Central memory CD4-positive, alpha-beta T cell (primary cell): ENCODE results near the gene CHI3L1.
"Not testable (repeated sequence)": the region's sequence is repeated elsewhere in the genome, so short reads cannot be mapped to it uniquely, and the experiment has no call there.

Experiments
- DNase-seq: peaks from one replicate; pipeline ENCODE4 v3.0.0; 2022
- total RNA-seq, 3 experiments: gene quantifications; one replicate each; lab custom pipeline; 2026; lab: John Stamatoyannopoulos, UW

Gene CHI3L1
- 0 reads per million in 3 experiments for total RNA-seq

DNA sequence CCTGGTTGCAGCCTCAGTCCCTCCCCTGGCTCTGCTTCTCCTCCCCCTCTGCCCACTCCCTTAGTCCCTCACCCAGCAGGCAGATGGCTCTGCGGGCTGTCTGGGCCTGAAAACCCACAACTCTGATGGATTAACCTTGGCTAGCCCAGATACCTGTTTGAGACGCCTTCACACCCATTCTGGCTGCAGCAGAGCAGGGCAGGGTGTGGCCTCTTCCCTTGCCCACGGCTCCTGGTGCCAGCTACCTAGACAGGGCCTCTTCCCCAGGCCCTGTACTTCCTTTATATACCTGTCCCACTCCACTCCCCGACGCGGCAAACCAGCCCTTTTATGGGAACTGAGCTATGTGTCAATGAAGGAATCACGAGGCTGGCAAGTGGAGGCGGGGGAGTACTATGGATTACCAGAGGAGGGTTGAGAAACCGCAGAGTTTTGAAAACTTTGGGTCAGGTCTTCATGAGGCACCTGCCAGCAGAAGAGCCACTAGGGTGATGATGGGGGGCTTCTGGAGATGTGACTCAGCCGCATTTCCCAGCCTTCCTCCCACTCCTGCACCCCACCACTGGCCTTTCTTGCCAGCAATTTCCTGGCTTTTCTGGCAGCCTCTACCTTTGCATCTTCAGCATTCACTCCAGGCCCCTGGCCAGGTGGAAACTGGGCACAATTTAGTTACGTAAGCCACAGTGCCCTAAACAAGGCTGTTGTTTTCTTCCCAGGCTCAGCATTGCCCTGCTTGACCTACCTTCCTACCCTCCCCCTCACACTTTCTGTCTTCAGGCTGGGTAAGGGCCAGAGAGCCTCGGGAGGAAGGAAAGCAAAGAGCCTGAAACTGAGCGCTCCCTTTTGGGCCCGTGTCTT is at the start of gene CHI3L1:
TSS of gene CHI3L1 (minus strand) at position 259 of the 858 bp plus-strand sequence. CDS start at position 178, 81 bp downstream.
- DNase-seq = no peak

DNA sequence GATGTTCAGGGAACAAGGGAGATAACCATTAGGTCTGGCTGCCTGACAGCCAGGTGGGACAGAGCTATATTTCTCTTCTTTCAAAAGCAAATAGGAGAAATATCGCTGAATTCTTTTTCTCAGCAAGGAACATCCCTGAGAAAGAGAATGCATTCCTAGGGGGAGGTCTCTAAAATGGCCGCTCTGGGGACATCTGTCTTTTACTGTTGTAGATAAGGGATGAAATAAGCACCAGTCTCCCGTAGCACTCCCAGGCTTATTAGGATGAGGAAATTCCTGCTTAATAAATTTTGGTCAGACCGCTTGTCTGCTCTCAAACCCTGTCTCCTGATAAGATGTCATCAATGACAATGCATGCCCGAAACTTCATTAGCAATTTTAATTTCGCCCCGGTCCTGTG is 48.4 kb upstream of the CHI3L1 start:
- not testable (repeated sequence) for DNase-seq

DNA sequence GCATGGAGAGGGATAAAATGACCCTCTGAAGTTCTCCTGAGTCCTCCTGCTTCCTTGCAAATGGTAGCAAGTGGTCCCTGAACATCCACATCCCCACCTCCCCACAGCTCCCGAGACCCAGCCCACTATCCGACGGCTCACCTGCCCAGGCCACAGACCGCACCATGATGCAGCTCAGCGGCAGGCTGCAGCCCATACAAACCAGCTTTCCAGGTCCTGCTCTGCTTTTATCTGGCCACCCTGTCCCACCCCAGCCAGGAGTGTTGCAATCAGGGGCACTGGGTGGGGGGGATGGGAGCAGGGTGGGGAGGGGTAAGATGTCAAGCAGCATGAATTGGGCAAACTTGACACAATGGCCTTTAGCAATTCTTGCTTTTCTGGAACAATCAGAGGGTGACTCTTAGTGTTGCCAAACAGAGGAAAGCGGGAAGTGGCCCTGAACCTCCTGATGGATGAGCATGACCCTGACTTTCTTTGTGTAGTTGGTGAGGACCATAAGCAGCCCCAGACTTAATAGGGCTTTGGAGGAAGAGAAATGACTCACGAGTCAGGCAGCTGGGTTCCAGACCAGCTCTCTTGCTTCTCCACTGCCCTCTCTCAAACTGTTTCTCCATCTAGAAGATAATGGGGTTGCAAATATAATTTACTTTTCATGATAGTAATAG is 43.1 kb upstream of the CHI3L1 start, which contains the start of gene CHIT1:
TSS of gene CHIT1 (minus strand) at position 203 of the 665 bp plus-strand sequence. CDS start at position 166, 37 bp downstream.
- DNase-seq = no peak

DNA sequence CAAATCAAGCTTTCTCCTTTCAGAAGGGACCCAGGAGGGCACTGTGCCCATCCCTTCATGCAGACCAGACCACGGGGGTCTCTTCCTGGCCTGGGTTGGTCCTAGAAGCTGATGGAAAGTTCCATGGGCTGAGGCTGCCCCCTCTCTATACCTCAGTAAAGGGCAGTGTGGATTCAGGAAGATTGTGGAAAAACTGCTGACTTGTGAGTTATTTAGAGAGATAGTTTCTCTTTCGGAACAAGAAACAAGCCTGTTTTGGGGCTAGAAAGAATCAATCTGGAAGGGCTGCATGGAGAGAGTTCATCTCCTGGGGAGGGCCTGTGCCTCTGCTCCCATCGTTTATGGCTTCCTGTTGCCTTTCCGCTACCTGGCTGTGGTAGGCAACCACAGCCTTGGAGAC is 42.2 kb upstream of the CHI3L1 start:
- no peak for DNase-seq

DNA sequence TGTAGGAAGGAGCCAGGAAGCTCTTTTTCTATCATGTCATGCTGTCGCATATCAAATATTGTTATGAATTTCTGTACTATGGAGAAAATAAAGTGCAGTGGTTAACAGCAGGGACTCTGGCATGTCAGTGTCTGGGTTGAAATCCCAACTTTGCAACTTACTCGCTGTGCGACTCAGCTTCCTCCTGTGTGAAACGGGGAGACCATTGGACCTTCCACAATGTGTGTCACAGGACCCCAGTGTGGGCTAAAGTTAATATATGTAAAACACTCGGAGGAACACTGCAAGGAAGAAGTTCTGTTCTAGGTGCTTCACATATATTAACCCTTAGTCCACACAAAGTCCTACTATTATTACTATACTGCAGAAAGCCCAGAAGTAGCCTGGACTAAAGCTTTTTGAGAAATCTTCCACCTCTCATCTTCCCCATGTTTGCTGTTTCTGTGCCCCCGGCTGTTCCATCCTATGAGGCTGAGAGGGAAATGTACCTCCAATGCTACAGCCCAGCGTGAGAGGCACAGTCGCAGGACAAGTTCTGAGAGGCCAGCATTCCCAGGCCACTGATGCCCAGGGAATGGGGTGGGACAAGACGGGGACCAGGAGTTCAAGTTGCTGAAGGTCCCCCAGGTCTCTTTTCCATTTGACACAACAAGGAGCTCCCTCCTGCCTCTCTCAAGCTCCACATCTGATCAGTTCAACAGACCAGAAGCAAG is 41.0 kb upstream of the CHI3L1 start:
- no peak for DNase-seq

DNA sequence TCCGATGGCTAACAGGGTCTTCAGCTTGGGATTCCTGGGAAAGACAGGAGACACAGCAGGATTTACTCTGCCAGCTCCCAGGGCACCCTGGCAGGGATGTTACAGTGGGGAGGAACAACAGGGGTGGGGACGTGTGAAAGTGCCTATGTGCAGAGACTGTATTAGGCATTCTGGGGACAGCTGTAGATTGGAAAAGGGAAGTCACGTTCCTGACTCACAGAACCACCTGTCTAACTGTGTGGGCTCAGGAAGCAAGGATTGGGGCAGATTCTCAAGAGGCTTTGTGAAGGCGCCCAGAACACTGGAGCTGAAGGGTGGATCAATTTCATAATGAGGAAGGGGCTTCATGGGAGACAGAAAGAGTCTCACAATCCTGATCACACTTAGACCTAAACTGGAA is 38.6 kb upstream of the CHI3L1 start:
- no peak for DNase-seq

DNA sequence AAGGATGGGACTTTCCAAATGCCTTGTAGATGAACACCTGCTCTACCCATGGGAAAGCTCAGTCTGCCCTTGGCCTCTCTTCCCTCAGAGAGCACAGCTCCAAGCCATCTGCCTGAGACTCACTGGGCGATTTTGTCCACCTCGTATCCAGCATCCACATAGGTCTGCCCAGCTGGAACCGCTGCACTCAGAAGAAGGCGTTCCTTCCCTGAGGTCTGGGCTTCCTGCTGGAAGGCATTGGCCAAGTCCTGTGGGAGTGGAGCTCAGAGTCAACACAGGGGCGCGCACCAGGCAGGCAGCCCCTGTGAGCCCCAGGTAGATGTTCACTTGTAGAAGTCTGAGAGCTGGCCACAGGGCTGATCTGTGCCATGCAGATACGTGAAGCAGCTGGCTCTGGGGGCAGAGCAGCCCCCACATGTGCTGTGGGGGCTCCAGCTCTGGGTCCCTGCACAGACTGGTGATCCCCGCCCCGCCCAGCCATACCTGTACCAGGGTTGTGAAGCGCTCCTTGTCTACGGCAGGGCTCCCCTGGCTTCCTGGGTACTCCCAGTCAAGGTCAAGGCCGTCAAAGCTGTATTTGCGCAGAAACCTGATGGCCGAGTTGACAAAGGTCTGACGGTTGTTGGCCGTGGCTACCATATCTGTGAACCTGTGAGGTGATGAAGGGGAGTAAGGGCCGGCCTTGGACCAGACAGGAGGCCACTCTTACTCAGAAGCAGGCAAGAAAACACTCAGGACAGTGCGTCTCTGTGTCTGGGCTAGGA is 36.7 kb upstream of the CHI3L1 start:
- DNase-seq = no peak

DNA sequence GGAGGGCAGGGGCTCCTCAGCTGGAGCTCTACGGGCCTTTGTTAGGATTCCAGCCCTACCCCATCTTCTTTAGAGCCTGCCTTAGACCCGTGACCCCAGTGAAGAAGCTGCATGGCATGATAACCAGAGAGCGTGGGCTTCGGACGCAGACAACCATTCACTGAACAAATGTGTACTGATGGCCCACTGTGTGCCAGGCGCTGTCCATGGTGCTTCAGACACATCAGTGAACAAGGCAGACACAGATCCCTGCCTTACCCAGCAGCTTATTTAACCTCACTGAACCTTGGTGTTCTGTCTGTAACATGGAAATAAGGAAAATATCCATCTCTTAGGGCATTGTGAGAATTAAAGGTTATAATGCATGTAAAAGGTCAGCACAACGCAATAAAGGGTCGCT is 33.4 kb upstream of the CHI3L1 start:
- no peak for DNase-seq

DNA sequence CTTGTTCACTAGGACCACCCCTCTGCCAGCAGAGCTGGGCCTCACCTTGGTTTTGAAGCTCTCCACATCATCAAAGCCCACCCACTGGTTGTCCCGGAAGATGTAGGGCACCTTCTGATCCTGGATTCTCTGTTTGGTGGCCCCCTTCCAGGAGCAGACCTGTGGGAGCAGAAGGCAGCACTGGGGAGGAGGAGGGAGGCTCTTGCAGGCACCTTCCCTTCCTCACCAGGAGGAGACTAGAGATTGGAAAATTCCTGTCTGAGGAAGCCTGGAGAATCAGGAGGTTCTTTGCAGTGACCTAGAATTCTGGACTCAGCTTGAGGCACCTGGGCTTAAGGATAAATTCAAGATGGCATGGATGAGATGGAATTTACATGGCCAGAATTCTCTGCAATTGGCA is 32.7 kb upstream of the CHI3L1 start:
- DNase-seq = no peak

DNA sequence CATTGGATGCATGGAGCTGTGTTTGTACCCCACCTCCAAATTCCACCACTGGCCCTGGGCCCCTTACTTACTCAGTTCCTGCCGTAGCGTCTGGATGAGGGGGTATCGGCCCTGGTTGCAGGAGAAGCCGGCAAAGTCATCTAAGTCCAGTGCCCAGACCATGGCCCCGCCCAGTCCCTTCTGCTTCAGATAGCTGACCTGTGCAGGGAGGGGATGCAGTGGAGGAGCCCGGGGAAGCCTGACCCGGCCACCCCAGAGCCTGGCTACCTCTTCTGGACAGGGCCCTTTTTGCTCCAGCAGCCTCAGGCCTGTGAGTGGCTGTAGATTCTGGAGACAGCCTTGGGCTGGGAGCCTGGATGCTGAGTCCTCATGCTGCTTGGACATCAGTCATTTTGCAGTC is 31.2 kb upstream of the CHI3L1 start:
- no peak for DNase-seq

DNA sequence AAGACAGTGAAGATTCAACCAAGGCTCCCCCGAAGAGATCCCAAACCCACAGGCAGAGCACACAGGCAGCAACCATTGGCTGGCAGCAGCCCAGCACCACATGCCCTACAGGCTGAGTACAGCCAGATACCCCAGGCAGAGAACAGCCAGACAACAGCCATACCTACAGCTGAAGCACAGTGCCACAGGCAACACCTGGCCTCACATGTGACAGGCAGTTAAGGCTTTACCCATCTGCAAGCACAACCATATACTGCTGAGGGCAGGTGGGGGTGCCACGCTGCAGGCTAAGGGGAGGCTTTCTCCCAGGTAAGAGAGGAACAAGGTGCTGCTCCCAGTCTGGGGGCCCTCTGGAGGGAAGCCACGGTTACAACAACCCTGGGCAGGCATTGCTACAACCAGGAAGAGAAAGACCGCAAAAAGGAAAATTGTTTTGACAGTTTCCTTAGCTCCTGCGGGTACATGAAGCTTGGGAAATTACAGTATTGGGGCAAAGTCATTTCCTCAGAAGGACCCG is 30.7 kb upstream of the CHI3L1 start:
- no peak for DNase-seq

DNA sequence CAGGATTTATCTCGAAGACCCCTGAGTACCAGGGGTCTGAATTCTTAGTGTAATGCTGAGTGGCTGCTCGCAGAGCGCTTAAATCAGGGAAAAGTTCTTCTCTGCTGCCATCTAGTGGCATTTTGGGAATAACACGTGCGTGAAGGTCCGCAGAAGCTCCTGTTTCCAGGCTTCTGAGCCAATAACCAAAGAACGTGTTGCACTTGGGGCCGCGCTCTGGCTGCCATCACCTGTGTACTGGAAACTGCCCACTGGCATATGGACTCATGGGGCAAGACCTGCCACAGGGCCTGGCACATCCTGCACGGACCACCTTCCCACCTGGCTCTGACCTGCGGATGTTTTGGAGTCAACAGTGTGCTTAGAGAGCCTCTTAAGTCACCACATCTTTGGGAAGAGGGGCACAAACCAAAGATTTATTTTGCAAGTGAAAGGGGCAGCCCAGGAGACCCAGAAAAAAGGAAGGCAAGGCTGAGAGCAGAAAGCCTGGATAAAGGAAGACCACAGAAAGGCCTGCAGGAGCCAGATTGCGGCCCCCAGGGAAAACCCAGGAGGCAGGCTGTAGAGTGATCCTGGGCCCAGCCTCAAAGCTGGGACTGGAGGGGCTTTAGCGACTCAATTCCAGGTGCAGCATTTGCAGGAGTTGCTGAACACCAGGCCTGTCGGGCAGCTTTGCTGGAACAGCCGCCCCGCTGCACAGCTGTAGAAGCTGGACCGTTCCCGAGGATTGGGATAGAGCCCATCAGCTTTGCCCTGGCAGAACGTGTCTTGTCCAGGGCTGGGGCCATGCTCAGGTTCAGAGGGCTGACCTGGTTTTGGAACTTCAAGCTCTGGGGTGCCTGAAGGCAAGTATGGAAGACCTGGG is 30.0 kb upstream of the CHI3L1 start:
- DNase-seq = peak; percentile 39

DNA sequence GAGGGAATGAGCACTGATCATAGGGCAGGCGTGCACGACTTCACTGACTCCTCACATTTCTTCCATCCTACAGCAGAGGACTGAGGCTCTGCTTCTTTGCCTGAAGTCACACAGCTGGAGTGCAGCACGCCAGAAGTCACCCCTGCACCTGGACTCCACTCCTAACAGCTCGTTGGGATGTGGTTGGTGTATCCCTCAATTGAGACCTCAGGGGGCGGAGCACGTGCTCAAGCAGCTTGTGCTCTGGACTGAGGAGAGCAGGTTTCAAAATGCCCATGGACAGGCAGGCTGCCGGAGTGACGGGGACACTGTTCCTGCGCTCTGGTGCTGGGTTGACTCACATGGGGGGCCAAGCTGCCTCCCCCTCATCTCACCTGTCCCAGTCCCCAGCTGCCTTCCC is 29.1 kb upstream of the CHI3L1 start:
- no peak for DNase-seq

DNA sequence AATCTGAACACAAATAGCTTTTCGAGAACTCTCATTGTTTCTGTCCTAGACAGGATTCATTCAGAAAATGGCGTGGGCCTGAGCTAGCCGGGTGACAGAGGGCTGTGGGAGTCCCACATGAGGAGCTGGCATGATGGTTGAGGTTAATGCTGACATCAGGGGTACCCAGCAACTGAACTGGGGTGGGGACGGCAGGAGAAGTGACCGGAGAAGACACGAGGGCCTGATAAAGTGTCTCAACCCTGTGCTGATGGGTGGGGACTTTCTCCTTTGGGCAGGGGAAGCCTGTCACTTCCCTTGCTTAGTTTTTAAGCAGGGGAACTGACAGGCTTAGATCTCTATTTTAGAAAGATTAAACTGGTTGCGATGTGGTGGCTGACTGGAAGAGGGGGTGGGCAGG is 28.4 kb upstream of the CHI3L1 start:
- DNase-seq = no peak

DNA sequence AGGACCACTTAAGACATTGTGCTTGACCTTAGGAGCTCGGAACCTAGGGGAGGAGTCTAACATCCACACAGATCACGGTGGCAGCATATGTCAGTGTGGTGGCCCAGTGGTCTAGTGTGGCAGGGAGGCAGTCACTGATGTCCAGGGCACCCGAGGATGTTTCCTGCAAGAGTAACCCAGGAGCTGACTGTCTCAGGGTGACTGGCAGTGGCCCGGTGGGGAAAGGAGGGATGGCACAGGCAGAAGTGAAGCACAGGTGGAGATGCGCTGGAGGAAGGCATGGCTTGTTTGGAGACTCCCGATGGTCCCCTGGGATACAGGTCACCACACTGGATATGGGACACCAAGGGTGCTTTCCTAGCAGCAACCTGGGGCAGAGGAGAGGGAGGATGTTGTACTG is 26.6 kb upstream of the CHI3L1 start:
- no peak for DNase-seq

DNA sequence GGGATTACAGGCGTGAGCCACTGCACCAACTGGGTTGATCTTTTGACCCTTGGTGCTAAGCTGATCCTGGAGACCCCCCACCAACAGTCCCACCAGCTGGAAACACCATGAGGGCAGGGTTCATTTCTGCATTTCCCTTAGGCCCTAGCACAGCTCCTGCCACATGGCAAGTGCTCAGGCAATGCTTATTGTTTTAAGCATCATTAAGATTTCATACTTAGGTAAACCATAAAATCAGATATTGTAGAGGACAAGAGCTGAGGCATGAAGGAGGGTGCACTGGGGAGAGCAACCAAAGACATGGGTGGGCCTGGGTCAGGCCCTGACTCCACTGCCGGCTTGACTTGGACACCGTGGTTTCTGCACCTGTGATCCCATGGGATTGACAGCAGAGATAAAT is 25.3 kb upstream of the CHI3L1 start:
- DNase-seq = no peak

DNA sequence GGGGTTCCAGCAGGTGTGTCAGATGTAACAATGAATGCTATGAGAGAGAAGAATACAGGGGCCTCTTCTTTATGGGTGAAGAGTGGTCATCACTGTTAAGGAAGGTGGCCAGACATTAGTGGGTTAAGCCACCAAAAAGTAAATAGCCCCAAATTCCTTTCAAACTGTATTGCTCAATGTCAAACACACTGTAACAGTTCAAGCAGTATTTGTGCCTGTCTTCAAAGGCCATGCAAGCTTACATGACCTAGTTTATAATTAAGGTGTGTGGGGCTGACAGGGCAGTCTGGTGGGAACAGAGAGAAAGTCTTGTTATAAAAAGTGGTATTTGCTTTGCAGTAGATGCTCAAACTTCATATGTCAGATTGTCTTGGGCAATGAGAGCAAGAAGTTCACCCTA is 24.5 kb upstream of the CHI3L1 start:
- DNase-seq = no peak

DNA sequence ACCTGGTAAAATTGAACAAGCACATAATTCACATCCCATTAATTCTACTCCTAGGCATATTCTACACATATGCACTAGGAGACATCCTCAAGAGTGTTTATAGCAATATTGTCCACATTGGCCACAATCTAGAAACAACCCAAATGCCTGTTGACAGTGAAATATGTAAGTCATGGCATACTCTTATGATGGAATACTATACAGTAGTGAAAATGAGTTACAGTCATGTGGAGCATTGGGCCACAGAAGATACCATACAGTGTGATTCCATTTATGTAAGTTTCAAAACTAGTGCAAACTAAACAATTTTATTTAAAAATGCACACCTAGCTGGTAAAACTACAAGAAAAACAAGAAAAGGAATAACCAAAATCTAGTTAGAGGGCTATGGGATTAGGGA is 23.8 kb upstream of the CHI3L1 start:
- DNase-seq = no peak

DNA sequence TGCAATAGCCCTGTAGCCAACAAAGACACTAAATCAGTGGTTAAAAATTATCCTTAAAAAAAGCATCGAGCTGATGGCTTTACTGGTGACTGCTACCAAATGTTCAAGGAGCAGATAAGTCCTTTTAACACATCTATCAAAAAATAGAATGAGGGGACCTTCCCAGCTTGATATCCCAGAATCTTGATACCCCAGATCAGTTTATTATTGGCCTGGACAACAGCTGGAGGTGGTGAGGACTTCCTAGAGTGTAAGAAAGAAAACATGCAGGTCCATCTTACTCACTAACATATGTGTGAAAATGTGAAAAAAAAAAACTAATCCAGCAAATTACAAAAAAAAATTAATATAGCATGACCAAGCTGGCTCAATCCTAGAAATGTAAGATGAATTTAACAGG is 21.7 kb upstream of the CHI3L1 start:
- DNase-seq = no peak

DNA sequence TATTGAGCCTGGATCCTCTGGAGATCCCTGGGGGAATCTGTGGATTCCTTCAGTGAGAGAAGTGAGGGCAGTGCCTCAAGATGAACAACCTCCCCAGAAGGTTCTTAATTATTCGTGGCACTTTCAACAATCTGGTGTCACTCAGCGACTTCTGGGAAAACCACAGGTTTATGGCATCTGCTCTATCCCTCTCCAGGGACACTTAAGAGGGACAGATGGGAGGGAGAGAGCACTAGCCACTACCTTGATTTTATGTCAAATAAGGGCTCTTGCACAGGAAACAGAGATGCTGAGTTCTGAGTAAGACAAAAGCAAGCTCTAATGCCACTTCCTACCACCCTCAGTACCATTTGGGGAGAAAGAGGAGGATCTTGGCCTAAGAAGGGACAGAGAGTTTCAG is 21.2 kb upstream of the CHI3L1 start:
- DNase-seq = no peak

DNA sequence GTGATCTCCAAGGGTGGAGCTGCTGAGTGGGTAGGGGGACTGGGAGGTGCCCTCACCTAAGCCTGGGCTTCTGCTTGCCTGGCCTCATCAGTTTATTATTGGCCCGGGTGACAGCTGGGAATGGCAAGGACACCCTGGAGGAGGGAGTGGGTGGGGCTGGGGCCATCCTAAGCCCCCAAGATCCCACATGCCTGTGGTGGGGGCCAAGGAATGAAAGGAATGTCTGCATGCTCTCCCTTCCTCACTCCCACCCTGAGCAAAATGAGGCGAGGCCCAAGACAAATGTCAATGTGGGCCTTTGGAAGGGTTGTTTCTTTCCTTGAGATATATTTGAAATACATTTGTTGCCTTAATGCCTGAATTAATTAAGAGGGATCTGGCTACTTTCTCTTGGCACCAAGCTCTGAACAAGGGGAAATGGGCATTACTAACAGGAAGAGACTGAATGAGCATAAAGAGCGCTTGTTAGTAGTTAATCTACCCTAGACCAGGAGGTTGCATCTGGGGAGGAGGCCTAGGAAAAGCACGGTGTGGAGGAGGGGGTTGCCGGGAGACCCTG is 19.7 kb upstream of the CHI3L1 start:
- no peak for DNase-seq
